Neuronal stem cell (in vitro differentiated cells): Measurements from ENCODE around the gene FMR1.

Experiments
- DNase-seq: peaks from one replicate; pipeline ENCODE4 v3.0.0-alpha.2; 2013; ENCODE audit warnings: low spot score
- H2AFZ ChIP-seq: one replicate; pipeline ENCODE4 v1.6.1; 2013; ENCODE audit warnings: mild to moderate bottlenecking, low read length, inconsistent platforms
- H2AK5ac ChIP-seq: 2 replicates; pipeline ENCODE4 v1.6.1; 2013; ENCODE audit warnings: low read depth, mild to moderate bottlenecking, inconsistent platforms, low read length, moderate library complexity, mixed read lengths
- H2BK120ac ChIP-seq: 2 replicates; pipeline ENCODE4 v1.6.1; 2013; ENCODE audit warnings: low read depth, mild to moderate bottlenecking, inconsistent platforms, low read length, moderate library complexity, mixed read lengths
- H2BK12ac ChIP-seq: one replicate; pipeline ENCODE4 v1.6.1; 2013; ENCODE audit warnings: low read length, inconsistent platforms
- H2BK15ac ChIP-seq: 2 replicates; pipeline ENCODE4 v1.6.1; 2013; ENCODE audit warnings: mild to moderate bottlenecking, low read length, inconsistent platforms, mixed read lengths
- H2BK5ac ChIP-seq: one replicate; pipeline ENCODE4 v1.6.1; 2013; ENCODE audit warnings: inconsistent platforms, mild to moderate bottlenecking, low read length, moderate library complexity
- H3K14ac ChIP-seq: one replicate; pipeline ENCODE4 v1.6.1; 2013; ENCODE audit warnings: low read length, inconsistent platforms
- H3K18ac ChIP-seq: 2 replicates; pipeline ENCODE4 v1.6.1; 2013; ENCODE audit warnings: low read length, inconsistent platforms
- H3K23ac ChIP-seq: 2 replicates; pipeline ENCODE4 v1.6.1; 2013; ENCODE audit warnings: low read depth, mild to moderate bottlenecking, mixed read lengths, low read length, inconsistent platforms; ENCODE audit not compliant: poor library complexity
- H3K27ac ChIP-seq: replicated peaks from 3 replicates; pipeline ENCODE4 v1.5.1; 2013; ENCODE audit warnings: low read length, inconsistent platforms
- H3K27me3 ChIP-seq, 3 experiments: 2 replicates each; pipeline ENCODE4 v1.6.1; 2013; ENCODE audit warnings: low read length in 3 of 3, mild to moderate bottlenecking in 2 of 3, inconsistent platforms in 1 of 3, low read depth in 1 of 3, mixed read lengths in 1 of 3, moderate library complexity in 1 of 3; ENCODE audit not compliant: control insufficient read depth in 3 of 3, insufficient read depth in 3 of 3
- H3K36me3 ChIP-seq, 2 donors: replicated peaks in 1 of 2; 2 replicates each; pipeline ENCODE4 v1.6.1; 2013; ENCODE audit warnings: low read length in 2 of 2; ENCODE audit not compliant: control insufficient read depth in 2 of 2, insufficient read depth in 2 of 2
- H3K4ac ChIP-seq: 2 replicates; pipeline ENCODE4 v1.6.1; 2013; ENCODE audit warnings: inconsistent platforms, mild to moderate bottlenecking, low read length, moderate library complexity
- H3K4me1 ChIP-seq, 2 donors: 1 replicate in 1 of 2; 2 replicates in 1 of 2; pipeline ENCODE4 v1.6.1; 2013; ENCODE audit warnings: low read length in 2 of 2, low read depth in 1 of 2; ENCODE audit not compliant: control insufficient read depth in 2 of 2, insufficient read depth in 1 of 2
- H3K4me2 ChIP-seq: one replicate; pipeline ENCODE4 v1.6.1; 2013; ENCODE audit warnings: mild to moderate bottlenecking, low read length, inconsistent platforms; ENCODE audit not compliant: insufficient read depth, poor library complexity, severe bottlenecking
- H3K4me3 ChIP-seq, 2 donors: 2 replicates each; pipeline ENCODE4 v1.5.1; 2013; ENCODE audit warnings: low read length in 2 of 2, mild to moderate bottlenecking in 2 of 2, inconsistent platforms in 1 of 2, moderate library complexity in 1 of 2
- H3K79me1 ChIP-seq: one replicate; pipeline ENCODE4 v1.6.1; 2013; ENCODE audit warnings: low read depth, mild to moderate bottlenecking, inconsistent platforms, low read length, moderate library complexity
- H3K9ac ChIP-seq: one replicate; pipeline ENCODE4 v1.6.1; 2013; ENCODE audit warnings: mild to moderate bottlenecking, low read depth, low read length, inconsistent platforms; ENCODE audit not compliant: poor library complexity
- H3K9me3 ChIP-seq, 2 donors: replicated peaks in 1 of 2; 2 replicates each; pipeline versions ENCODE3 to v1.6.1; 2013; ENCODE audit warnings: low read length in 2 of 2, mild to moderate bottlenecking in 2 of 2, inconsistent platforms in 1 of 2, low read depth in 1 of 2, mixed read lengths in 1 of 2, moderate library complexity in 1 of 2; ENCODE audit not compliant: control insufficient read depth in 2 of 2, insufficient read depth in 1 of 2
- H4K8ac ChIP-seq: one replicate; pipeline ENCODE4 v1.6.1; 2013; ENCODE audit warnings: low read depth, mild to moderate bottlenecking, inconsistent platforms, low read length, moderate library complexity
- H4K91ac ChIP-seq: one replicate; pipeline ENCODE4 v1.6.1; 2013; ENCODE audit warnings: low read length, low read depth, mild to moderate bottlenecking, inconsistent platforms; ENCODE audit not compliant: poor library complexity
- WGBS, 2 donors: extraction: QIAGEN DNeasy Blood & Tissue Kit; methylation state at CpG; one replicate each; pipeline ENCODE4 v1.1.7; 2013; ENCODE audit warnings: missing lambda C conversion rate in 2 of 2, mixed read lengths in 1 of 2; ENCODE audit not compliant: insufficient read length in 2 of 2, insufficient replicate concordance in 1 of 2; ENCODE audit errors: extremely low coverage in 2 of 2; 5-methylcytosine and 5-hydroxymethylcytosine counted together

Gene FMR1

DNA sequence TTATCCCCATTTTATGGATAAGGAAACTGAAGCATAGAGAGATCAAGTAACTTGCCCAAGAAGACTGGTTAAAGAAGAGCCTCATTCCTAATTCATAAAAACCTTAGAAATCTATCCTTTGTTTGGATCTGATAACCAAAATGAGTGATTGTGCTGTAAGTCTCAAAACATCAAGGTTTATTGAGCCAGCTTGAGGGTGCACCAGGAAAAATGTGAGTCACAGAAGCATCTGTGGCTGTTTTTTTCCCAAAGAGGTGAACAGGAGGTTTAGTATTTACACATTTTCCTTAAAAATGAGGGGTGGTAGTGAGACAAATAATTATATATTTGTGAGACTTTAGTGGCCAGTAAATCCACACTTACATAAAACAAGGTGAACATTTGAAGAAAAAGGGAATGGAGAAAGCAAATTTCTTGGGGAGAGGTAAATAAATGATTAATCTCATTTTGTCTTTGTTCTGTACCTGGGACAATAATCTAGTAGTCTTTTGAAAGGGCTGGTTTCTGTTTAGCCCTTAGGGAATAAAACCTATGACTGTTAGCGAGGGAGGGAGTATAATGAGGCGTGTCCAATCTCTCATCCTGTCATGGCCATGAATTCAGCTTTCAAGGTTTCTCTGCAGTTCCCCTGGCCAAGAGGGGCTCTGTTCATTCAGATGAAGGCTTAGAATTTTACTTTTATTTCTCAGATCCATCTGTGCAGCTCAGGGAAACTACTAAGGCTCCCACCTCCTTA, 12.2 kb upstream of the FMR1 start:
- Histone ChIP-seq H3K9me3 (no peaks in the 10 kb centered on the region), H3K18ac (no peak overlapping the region), H3K4me1 (no peaks in the 10 kb centered on the region), H3K9ac (no peak overlapping the region), H3K79me1 (no peaks in the 10 kb centered on the region), H4K8ac (no peak overlapping the region), H3K27ac (no peak overlapping the region), H3K4ac (no peak overlapping the region), H3K4me3 (no peak overlapping the region), H2BK5ac (no peak overlapping the region), H3K23ac (no peak overlapping the region), H3K14ac (no peak overlapping the region), H2AK5ac (no peak overlapping the region), H3K36me3 (no peaks in the 10 kb centered on the region), H2BK15ac (no peak overlapping the region), H4K91ac (no peak overlapping the region), H3K4me2 (no peak overlapping the region), H2BK120ac (no peak overlapping the region), H3K27me3 (no peaks in the 10 kb centered on the region), H2AFZ (no peak overlapping the region), H2BK12ac (no peak overlapping the region)
- WGBS, 2 donors = no CpG with 5 or more reads among the region's 2 CpGs
- DNase-seq = no peak

- no peaks in the 10 kb centered on the region for H3K79me1 ChIP-seq
- no CpG with 5 or more reads among the region's 1 CpG for WGBS, 2 donors
- no peaks in the 10 kb centered on the region for H3K4me1 ChIP-seq
- no peak overlapping the region for H3K23ac ChIP-seq
- no peak overlapping the region for H3K18ac ChIP-seq
- no peak overlapping the region for H2BK120ac ChIP-seq
- H3K14ac ChIP-seq = no peak overlapping the region
- H2AK5ac ChIP-seq = no peak overlapping the region
- no peak overlapping the region for H3K4ac ChIP-seq
- DNase-seq = no peak
- no peak overlapping the region for H2AFZ ChIP-seq
- no peaks in the 10 kb centered on the region for H3K27me3 ChIP-seq
- no peak overlapping the region for H3K4me3 ChIP-seq
- no peak overlapping the region for H2BK12ac ChIP-seq
- no peak overlapping the region for H4K8ac ChIP-seq
- no peaks in the 10 kb centered on the region for H3K36me3 ChIP-seq
- H3K9me3 ChIP-seq = no peaks in the 10 kb centered on the region
- no peak overlapping the region for H3K9ac ChIP-seq
- no peak overlapping the region for H2BK15ac ChIP-seq
- H2BK5ac ChIP-seq = no peak overlapping the region
- H3K27ac ChIP-seq = no peak overlapping the region
- H4K91ac ChIP-seq = no peak overlapping the region
- H3K4me2 ChIP-seq = no peak overlapping the region
Observed at GRCh38 chrX:147900349-147900748, 11.4 kb upstream of the FMR1 start.

GRCh38 chrX:147901461-147902126, 10.1 kb upstream of the FMR1 start:
- Histone ChIP-seq H3K14ac (no peak overlapping the region), H2BK15ac (no peak overlapping the region), H2BK5ac (no peak overlapping the region), H3K4me3 (no peak overlapping the region), H3K4ac (no peak overlapping the region), H4K91ac (no peak overlapping the region), H2BK120ac (no peak overlapping the region), H3K23ac (no peak overlapping the region), H3K4me1 (no peaks in the 10 kb centered on the region), H3K36me3 (no peaks in the 10 kb centered on the region), H2AK5ac (no peak overlapping the region), H3K9ac (no peak overlapping the region), H3K79me1 (no peaks in the 10 kb centered on the region), H4K8ac (no peak overlapping the region), H3K4me2 (no peak overlapping the region), H3K27ac (no peak overlapping the region), H2AFZ (no peak overlapping the region), H2BK12ac (no peak overlapping the region), H3K27me3 (no peaks in the 10 kb centered on the region), H3K18ac (no peak overlapping the region), H3K9me3 (no peaks in the 10 kb centered on the region)
- WGBS, 2 donors = no CpG with 5 or more reads among the region's 6 CpGs
- DNase-seq = no peak

- WGBS, 2 donors = no CpG with 5 or more reads among the region's 2 CpGs
Observed at GRCh38 chrX:147902270-147902669, 9.4 kb upstream of the FMR1 start.

More at GRCh38 chrX:147902270-147902669, 9.4 kb upstream of the FMR1 start:
- H3K27me3 ChIP-seq = no peaks in the 10 kb centered on the region
- H3K4ac ChIP-seq = no peak overlapping the region
- H2AK5ac ChIP-seq = no peak overlapping the region
- H2BK12ac ChIP-seq = no peak overlapping the region
- no peak overlapping the region for H3K18ac ChIP-seq
- DNase-seq = no peak
- H3K14ac ChIP-seq = no peak overlapping the region
- H3K79me1 ChIP-seq = no peaks in the 10 kb centered on the region
- H4K8ac ChIP-seq = no peak overlapping the region
- no peak overlapping the region for H2BK5ac ChIP-seq
- no peaks in the 10 kb centered on the region for H3K4me1 ChIP-seq
- H3K9me3 ChIP-seq = no peaks in the 10 kb centered on the region
- no peak overlapping the region for H2BK120ac ChIP-seq
- H3K36me3 ChIP-seq = no peaks in the 10 kb centered on the region
- H3K4me2 ChIP-seq = no peak overlapping the region
- no peak overlapping the region for H4K91ac ChIP-seq
- no peak overlapping the region for H2AFZ ChIP-seq
- H3K4me3 ChIP-seq = no peak overlapping the region
- no peak overlapping the region for H3K9ac ChIP-seq
- H2BK15ac ChIP-seq = no peak overlapping the region
- H3K23ac ChIP-seq = no peak overlapping the region
- H3K27ac ChIP-seq = no peak overlapping the region
